HG03457 (cell line): ENCODE measurements around the gene RASSF10.

Experiments
- ATAC-seq: cut with Tn5 transposase; IDR thresholded peaks from one replicate; pipeline ENCODE4 v1.9.1; 2021; ENCODE audit warnings: moderate number of reproducible peaks; ENCODE audit not compliant: unreplicated experiment

The RASSF10 gene

GRCh38 chr11:13053255-13053917, 44.3 kb downstream of the RASSF10 start:
- ATAC-seq, result no peak

DNA sequence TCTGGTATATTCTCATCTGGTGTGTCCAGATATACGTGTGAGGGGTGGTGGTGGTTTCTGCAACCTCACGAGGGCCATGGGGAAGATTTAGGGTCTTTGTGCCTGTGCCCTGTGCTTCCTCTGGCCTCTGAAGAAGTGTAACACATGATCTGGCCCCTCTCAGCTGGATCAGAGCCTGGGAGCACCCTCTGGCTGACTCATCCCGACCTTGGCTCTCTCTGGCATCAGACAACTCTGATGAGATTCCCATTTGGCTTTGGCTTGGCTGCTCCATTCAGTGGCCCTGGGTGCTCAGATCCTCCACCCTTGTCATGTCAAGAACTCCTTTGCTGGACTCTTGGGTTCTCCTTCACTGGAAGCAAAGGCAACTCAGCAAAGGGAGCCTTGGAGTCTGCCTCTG, 45.2 kb downstream of the RASSF10 start:
- no peak for ATAC-seq

DNA sequence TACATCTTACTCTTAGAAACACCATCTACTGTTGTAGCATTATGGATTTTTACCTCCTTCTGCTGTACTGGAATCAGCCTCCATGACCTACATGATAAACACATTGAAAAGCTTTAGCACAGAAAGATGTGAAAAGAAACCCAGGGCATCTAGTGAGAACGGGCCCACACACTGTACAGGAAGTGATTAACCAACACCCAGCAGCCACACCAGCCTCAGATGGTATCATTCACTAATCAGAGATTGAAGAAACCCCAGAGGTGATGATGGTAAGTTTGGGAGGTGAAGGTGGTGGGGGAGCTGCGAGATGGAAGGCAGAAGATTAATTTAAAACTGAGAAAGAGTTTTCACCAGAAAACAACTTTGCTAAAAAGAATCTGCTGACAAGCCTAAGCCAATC, 46.1 kb downstream of the RASSF10 start:
- ATAC-seq, result no peak

GRCh38 chr11:13061294-13061990, 52.3 kb downstream of the RASSF10 start:
- no peak for ATAC-seq
